H9 (cell line): Measurements from ENCODE around the gene ARHGEF10L. TPM values are rescaled to one million over a fixed set of nuclear protein-coding genes. Genes with fewer than 3 reads are reported as not detected.

Source experiments
- DNase-seq: peaks from one replicate; pipeline ENCODE4 v3.0.0-alpha.2; 2017
- H2AFZ ChIP-seq: one replicate; pipeline ENCODE4 v1.6.1; 2013; ENCODE audit warnings: mild to moderate bottlenecking, low read length, control low read depth, moderate library complexity
- H2AK5ac ChIP-seq: 2 replicates; pipeline ENCODE4 v1.6.1; 2013; ENCODE audit warnings: low read length, control low read depth, mixed read lengths; ENCODE audit not compliant: insufficient read length
- H2BK120ac ChIP-seq: one replicate; pipeline ENCODE4 v1.6.1; 2013; ENCODE audit warnings: low read depth, mild to moderate bottlenecking, low read length, control low read depth, inconsistent platforms; ENCODE audit not compliant: poor library complexity, severe bottlenecking
- H2BK12ac ChIP-seq: 2 replicates; pipeline ENCODE4 v1.6.1; 2013; ENCODE audit warnings: low read length, control low read depth, mixed read lengths, low read depth; ENCODE audit not compliant: insufficient read length
- H2BK15ac ChIP-seq: 2 replicates; pipeline ENCODE4 v1.6.1; 2013; ENCODE audit warnings: low read depth, low read length, control low read depth
- H2BK20ac ChIP-seq: one replicate; pipeline ENCODE4 v1.6.1; 2013; ENCODE audit warnings: low read depth, mild to moderate bottlenecking, low read length, control low read depth, inconsistent platforms; ENCODE audit not compliant: poor library complexity, severe bottlenecking
- H2BK5ac ChIP-seq: 2 replicates; pipeline ENCODE4 v1.6.1; 2013; ENCODE audit warnings: low read length, control low read depth, mixed read lengths; ENCODE audit not compliant: insufficient read length
- H3K14ac ChIP-seq: 2 replicates; pipeline ENCODE4 v1.6.1; 2013; ENCODE audit warnings: low read length, control low read depth; ENCODE audit not compliant: insufficient read depth
- H3K18ac ChIP-seq: 2 replicates; pipeline ENCODE4 v1.6.1; 2013; ENCODE audit warnings: low read depth, mild to moderate bottlenecking, mixed read lengths, low read length, control low read depth; ENCODE audit not compliant: insufficient read length
- H3K23ac ChIP-seq: 2 replicates; pipeline ENCODE4 v1.6.1; 2013; ENCODE audit warnings: low read length, control low read depth, mixed read lengths, low read depth; ENCODE audit not compliant: insufficient read length
- H3K23me2 ChIP-seq: 2 replicates; pipeline ENCODE4 v1.6.1; 2013; ENCODE audit warnings: low read depth, mild to moderate bottlenecking, mixed read lengths, low read length, control low read depth; ENCODE audit not compliant: insufficient read length, poor library complexity, severe bottlenecking
- H3K27ac ChIP-seq: 2 replicates; pipeline ENCODE4 v1.5.1; 2013; ENCODE audit warnings: low read length, control low read depth, mixed read lengths, low read depth; ENCODE audit not compliant: insufficient read length
- H3K27me3 ChIP-seq: 2 replicates; pipeline ENCODE4 v1.6.1; 2013; ENCODE audit warnings: low read length, control low read depth, inconsistent platforms; ENCODE audit not compliant: insufficient read depth
- H3K4ac ChIP-seq: 2 replicates; pipeline ENCODE4 v1.6.1; 2013; ENCODE audit warnings: low read depth, mild to moderate bottlenecking, control low read depth, inconsistent platforms, low read length, moderate library complexity
- H3K4me1 ChIP-seq: 2 replicates; pipeline ENCODE4 v1.6.1; 2013; ENCODE audit warnings: low read length, control low read depth, inconsistent platforms; ENCODE audit not compliant: insufficient read depth
- H3K4me2 ChIP-seq: 2 replicates; pipeline ENCODE4 v1.6.1; 2013; ENCODE audit warnings: low read length, control low read depth, mixed read lengths; ENCODE audit not compliant: insufficient read length, insufficient read depth
- H3K56ac ChIP-seq: 2 replicates; pipeline ENCODE4 v1.6.1; 2013; ENCODE audit warnings: low read depth, mild to moderate bottlenecking, mixed read lengths, low read length, control low read depth; ENCODE audit not compliant: insufficient read length
- H3K79me1 ChIP-seq: 2 replicates; pipeline ENCODE4 v1.6.1; 2013; ENCODE audit warnings: low read depth, mild to moderate bottlenecking, moderate library complexity, low read length, control low read depth, inconsistent platforms; ENCODE audit not compliant: insufficient read depth, poor library complexity, severe bottlenecking
- H3K79me2 ChIP-seq: 2 replicates; pipeline ENCODE4 v1.6.1; 2013; ENCODE audit warnings: low read length, control low read depth, inconsistent platforms; ENCODE audit not compliant: insufficient read depth
- H3K9ac ChIP-seq: 2 replicates; pipeline ENCODE4 v1.6.1; 2013; ENCODE audit warnings: low read length, control low read depth, mixed read lengths; ENCODE audit not compliant: insufficient read length; ENCODE audit errors: extremely low read depth
- H3K9me3 ChIP-seq: one replicate; pipeline ENCODE4 v1.6.1; 2013; ENCODE audit warnings: low read depth, low read length, inconsistent platforms; ENCODE audit not compliant: control insufficient read depth
- H3T11ph ChIP-seq: one replicate; pipeline ENCODE4 v1.6.1; 2013; ENCODE audit warnings: mild to moderate bottlenecking, low read length, control low read depth, inconsistent platforms
- H4K20me1 ChIP-seq: one replicate; pipeline ENCODE4 v1.6.1; 2013; ENCODE audit not compliant: control insufficient read depth, insufficient read length, insufficient read depth
- H4K5ac ChIP-seq: 2 replicates; pipeline ENCODE4 v1.6.1; 2013; ENCODE audit warnings: low read depth, mild to moderate bottlenecking, mixed read lengths, low read length, control low read depth; ENCODE audit not compliant: insufficient read length
- H4K8ac ChIP-seq: replicated peaks from 2 replicates; pipeline ENCODE4 v1.6.1; 2013; ENCODE audit warnings: low read length, control low read depth, mixed read lengths, low read depth; ENCODE audit not compliant: insufficient read length
- H4K91ac ChIP-seq: 2 replicates; pipeline ENCODE4 v1.6.1; 2013; ENCODE audit warnings: low read depth, mild to moderate bottlenecking, moderate library complexity, mixed read lengths, low read length, control low read depth; ENCODE audit not compliant: insufficient read length
- H3K27ac Mint-ChIP-seq, 3 experiments: 2 replicates in 2 of 3; 3 replicates in 1 of 3; pipeline ENCODE4 v1.8.0; 2020 to 2021; ENCODE audit warnings: mixed read lengths in 3 of 3, mild to moderate bottlenecking in 1 of 3, moderate library complexity in 1 of 3
- H3K27me3 Mint-ChIP-seq: 2 replicates; pipeline ENCODE4 v1.8.0; 2021; ENCODE audit warnings: low read depth, mild to moderate bottlenecking, moderate library complexity, mixed read lengths
- H3K36me3 Mint-ChIP-seq, 3 experiments: 2 replicates in 2 of 3; 3 replicates in 1 of 3; pipeline ENCODE4 v1.8.0; 2020 to 2021; ENCODE audit warnings: low read depth in 3 of 3, mixed read lengths in 3 of 3; ENCODE audit not compliant: insufficient read depth in 1 of 3
- H3K4me1 Mint-ChIP-seq, 2 experiments: 2 replicates each; pipeline ENCODE4 v1.8.0; 2020; ENCODE audit warnings: mixed read lengths in 2 of 2
- H3K4me3 Mint-ChIP-seq, 2 experiments: 2 replicates in 1 of 2; 3 replicates in 1 of 2; pipeline ENCODE4 v1.8.0; 2020 to 2021; ENCODE audit warnings: mild to moderate bottlenecking in 2 of 2, mixed read lengths in 2 of 2, moderate library complexity in 1 of 2
- H3K9me3 Mint-ChIP-seq, 2 experiments: 2 replicates in 1 of 2; 3 replicates in 1 of 2; pipeline ENCODE4 v1.8.0; 2020; ENCODE audit warnings: mild to moderate bottlenecking in 2 of 2, mixed read lengths in 2 of 2, moderate library complexity in 1 of 2
- WGBS: extraction: QIAGEN DNeasy Blood & Tissue Kit; methylation state at CpG from one replicate; pipeline ENCODE4 v1.1.7; 2013; ENCODE audit warnings: missing lambda C conversion rate, low lambda C conversion rate, mixed read lengths; ENCODE audit not compliant: insufficient read length; ENCODE audit errors: extremely low coverage; 5-methylcytosine and 5-hydroxymethylcytosine counted together
- total RNA-seq: library from RNA; stranded (reverse); gene quantifications from 2 replicates; pipeline ENCODE4 v1.2.1, GENCODE V29; 2021
- TF ChIP-seq, protein P1 (sequence below): fragments of 200-600 bp; sonication (generic); conservative IDR thresholded peaks from 3 replicates; pipeline ENCODE4 v1.8.0; 2021; ENCODE audit warnings: antibody characterized with exemption, mild to moderate bottlenecking

The ARHGEF10L gene
- total RNA-seq, 1 experiment from 2014 or later, result 20.2 TPM

GRCh38 chr1:17649371-17650106 lies 110.0 kb downstream of the ARHGEF10L start:
- Histone ChIP-seq H3K56ac (no peak overlapping the region), H3K79me1 (no peaks in the 10 kb centered on the region), H2BK12ac (no peak overlapping the region), H3K79me2 (no peaks in the 10 kb centered on the region), H3K4ac (no peak overlapping the region), H3K23ac (no peak overlapping the region), H3K27ac (no peak overlapping the region), H3K23me2 (no peaks in the 10 kb centered on the region), H2BK5ac (no peak overlapping the region), H2AFZ (no peak overlapping the region), H3K9me3 (no peaks in the 10 kb centered on the region), H4K5ac (no peak overlapping the region), H2AK5ac (no peak overlapping the region), H3K14ac (no peak overlapping the region), H4K20me1 (no peaks in the 10 kb centered on the region), H3T11ph (no peak overlapping the region), H3K18ac (no peak overlapping the region), H4K91ac (no peak overlapping the region), H4K8ac (no peak overlapping the region), H3K4me2 (no peak overlapping the region), H3K4me1 (no peaks in the 10 kb centered on the region), H2BK20ac (no peak overlapping the region), H3K27me3 (no peaks in the 10 kb centered on the region), H2BK120ac (no peak overlapping the region), H3K9ac (no peak overlapping the region), H2BK15ac (no peak overlapping the region)
- peaks cover 7 to 28% (median 8%) of the 10 kb centered on the region in 3 experiments; a peak in 6 of 7 replicates for H3K36me3 Mint-ChIP-seq
- WGBS, result no CpG with 5 or more reads among the region's 11 CpGs
- no peak overlapping the region for H3K27ac Mint-ChIP-seq
- TF ChIP-seq, protein P1, sequence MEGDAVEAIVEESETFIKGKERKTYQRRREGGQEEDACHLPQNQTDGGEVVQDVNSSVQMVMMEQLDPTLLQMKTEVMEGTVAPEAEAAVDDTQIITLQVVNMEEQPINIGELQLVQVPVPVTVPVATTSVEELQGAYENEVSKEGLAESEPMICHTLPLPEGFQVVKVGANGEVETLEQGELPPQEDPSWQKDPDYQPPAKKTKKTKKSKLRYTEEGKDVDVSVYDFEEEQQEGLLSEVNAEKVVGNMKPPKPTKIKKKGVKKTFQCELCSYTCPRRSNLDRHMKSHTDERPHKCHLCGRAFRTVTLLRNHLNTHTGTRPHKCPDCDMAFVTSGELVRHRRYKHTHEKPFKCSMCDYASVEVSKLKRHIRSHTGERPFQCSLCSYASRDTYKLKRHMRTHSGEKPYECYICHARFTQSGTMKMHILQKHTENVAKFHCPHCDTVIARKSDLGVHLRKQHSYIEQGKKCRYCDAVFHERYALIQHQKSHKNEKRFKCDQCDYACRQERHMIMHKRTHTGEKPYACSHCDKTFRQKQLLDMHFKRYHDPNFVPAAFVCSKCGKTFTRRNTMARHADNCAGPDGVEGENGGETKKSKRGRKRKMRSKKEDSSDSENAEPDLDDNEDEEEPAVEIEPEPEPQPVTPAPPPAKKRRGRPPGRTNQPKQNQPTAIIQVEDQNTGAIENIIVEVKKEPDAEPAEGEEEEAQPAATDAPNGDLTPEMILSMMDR, result no peak
- H3K4me1 Mint-ChIP-seq, result peaks cover 0 to 5% of the 10 kb centered on the region in 2 experiments; a peak in 2 of 4 replicates
- H3K27me3 Mint-ChIP-seq, result no peaks in the 10 kb centered on the region
- H3K9me3 Mint-ChIP-seq, result no peaks in the 10 kb centered on the region
- H3K4me3 Mint-ChIP-seq, result no peak overlapping the region
- no peak for DNase-seq
